WTC11 (cell line): ENCODE data around the gene ALDH8A1. TPM values are rescaled to one million over a fixed set of nuclear protein-coding genes. Genes with fewer than 3 reads are reported as not detected.

Experiments used
- ATAC-seq: fragments of 200-7000 bp; cut with Tn5 transposase; 2 replicates; pipeline ENCODE4 v1.10.0; 2021; ENCODE audit warnings: mild to moderate bottlenecking, moderate library complexity
- CTCF ChIA-PET: fragments of 300-600 bp; sonication (Branson Sonifier 250); formaldehyde crosslinking; loops from one replicate; lab custom pipeline; 2021; ENCODE audit warnings: antibody characterized with exemption; lab: Charles Lee
- POLR2A ChIA-PET: fragments of 350-600 bp; sonication (Branson Sonifier 250); formaldehyde crosslinking; loops from one replicate; lab custom pipeline; 2021; ENCODE audit warnings: antibody characterized with exemption; lab: Charles Lee
- DNase-seq: peaks from one replicate; pipeline ENCODE4 v3.0.0; 2021; ENCODE audit warnings: low spot score
- H3K27ac Mint-ChIP-seq: 2 replicates; pipeline ENCODE4 v1.8.0; 2021; ENCODE audit warnings: mixed read lengths
- H3K27me3 Mint-ChIP-seq: 2 replicates; pipeline ENCODE4 v1.8.0; 2021; ENCODE audit warnings: low read depth, mild to moderate bottlenecking, moderate library complexity, mixed read lengths
- H3K36me3 Mint-ChIP-seq: 2 replicates; pipeline ENCODE4 v1.8.0; 2021; ENCODE audit warnings: mixed read lengths
- H3K4me1 Mint-ChIP-seq: 2 replicates; pipeline ENCODE4 v1.8.0; 2022; ENCODE audit warnings: mixed read lengths
- H3K4me3 Mint-ChIP-seq: 2 replicates; pipeline ENCODE4 v1.8.0; 2021; ENCODE audit warnings: mild to moderate bottlenecking, moderate library complexity, mixed read lengths
- H3K9me3 Mint-ChIP-seq: 2 replicates; pipeline ENCODE4 v1.8.0; 2021; ENCODE audit warnings: mixed read lengths
- CREM ChIP-seq: sonication (generic); formaldehyde crosslinking; IDR thresholded peaks from 2 replicates; pipeline ENCODE4 v1.8.1; 2022; ENCODE audit warnings: mild to moderate bottlenecking, missing genetic modification reagents, moderate library complexity
- CTCF ChIP-seq: fragments of 200-600 bp; IDR thresholded peaks from 2 replicates; pipeline ENCODE4 v1.8.0; 2022; ENCODE audit warnings: antibody characterized with exemption
- GABPB1 ChIP-seq: sonication (generic); formaldehyde crosslinking; IDR thresholded peaks from 2 replicates; pipeline ENCODE4 v1.8.1; 2023; ENCODE audit warnings: mild to moderate bottlenecking, missing genetic modification reagents
- GTF2I ChIP-seq: fragments of 250-450 bp; sonication (Bioruptor Pico); conservative IDR thresholded peaks from 2 replicates; pipeline ENCODE4 v1.4.0; 2021; ENCODE audit warnings: mild to moderate bottlenecking
- SP1 ChIP-seq: sonication (generic); formaldehyde crosslinking; conservative IDR thresholded peaks from 2 replicates; pipeline ENCODE4 v1.8.1; 2022; ENCODE audit warnings: missing genetic modification reagents
- TEAD4 ChIP-seq: sonication (generic); formaldehyde crosslinking; IDR thresholded peaks from 2 replicates; pipeline ENCODE4 v1.8.0; 2022; ENCODE audit warnings: mild to moderate bottlenecking, missing genetic modification reagents
- ZBTB21 ChIP-seq: sonication (generic); formaldehyde crosslinking; IDR thresholded peaks from 2 replicates; pipeline ENCODE4 v1.8.1; 2023; ENCODE audit warnings: mild to moderate bottlenecking, missing genetic modification reagents, borderline replicate concordance
- ZNF423 ChIP-seq: fragments of 250-450 bp; sonication (Bioruptor Pico); IDR thresholded peaks from 2 replicates; pipeline ENCODE4 v2.1.2; 2022; ENCODE audit warnings: mild to moderate bottlenecking, moderate library complexity
- total RNA-seq: library from RNA; stranded (reverse); gene quantifications from 3 replicates; pipeline ENCODE4 v1.2.3, GENCODE V29; 2021
- TF ChIP-seq, protein P1 (sequence below): fragments of 250-450 bp; sonication (Bioruptor Pico); IDR thresholded peaks from 2 replicates; pipeline ENCODE4 v1.9.0; 2021; ENCODE audit warnings: mild to moderate bottlenecking
- TF ChIP-seq, protein P2 (sequence below): sonication (generic); formaldehyde crosslinking; IDR thresholded peaks from 2 replicates; pipeline ENCODE4 v1.8.1; 2022; ENCODE audit warnings: low read depth, mild to moderate bottlenecking, moderate library complexity, missing genetic modification reagents, borderline replicate concordance
- TF ChIP-seq, protein P3 (sequence below): sonication (generic); formaldehyde crosslinking; IDR thresholded peaks from 2 replicates; pipeline ENCODE4 v1.8.0; 2023; ENCODE audit warnings: missing genetic modification reagents
- TF ChIP-seq, protein P4 (sequence below): sonication (generic); formaldehyde crosslinking; IDR thresholded peaks from 2 replicates; pipeline ENCODE4 v1.8.1; 2022; ENCODE audit warnings: mild to moderate bottlenecking, moderate library complexity, missing genetic modification reagents
- TF ChIP-seq, protein P5 (sequence below): sonication (generic); formaldehyde crosslinking; IDR thresholded peaks from 2 replicates; pipeline ENCODE4 v1.8.0; 2023; ENCODE audit warnings: missing genetic modification reagents, mild to moderate bottlenecking, borderline replicate concordance

ALDH8A1 gene
- total RNA-seq, 1 experiment from 2014 or later: 0.17 TPM

DNA sequence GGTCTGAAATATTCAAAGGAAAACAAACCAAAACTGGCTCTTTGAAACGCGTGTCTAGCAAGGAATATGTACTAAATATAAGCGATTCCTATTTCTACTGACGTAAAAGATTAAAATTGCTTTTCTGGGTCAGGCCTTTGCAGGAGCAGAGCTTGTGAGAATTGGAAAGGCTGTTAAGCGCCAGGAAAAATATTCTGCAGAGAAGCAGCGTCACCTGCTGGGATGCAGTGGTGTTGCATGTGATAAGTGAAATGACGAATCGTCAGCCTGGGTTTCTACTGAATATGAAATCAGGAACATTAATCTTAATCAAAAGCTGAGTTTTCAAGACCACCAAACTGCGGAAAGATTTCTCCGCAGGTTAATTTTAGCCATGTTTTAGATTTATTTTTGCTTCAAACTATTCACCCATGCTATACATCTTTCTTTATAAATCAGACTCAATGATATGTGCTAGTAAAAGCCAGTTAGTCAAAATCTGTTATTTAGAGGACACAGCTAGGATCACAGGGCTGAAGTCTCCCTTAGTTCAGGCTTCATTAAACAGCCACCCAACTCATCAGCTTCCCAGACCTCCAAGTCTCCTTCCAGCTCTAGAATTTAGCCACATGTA, 67.4 kb downstream of the ALDH8A1 start:
- DNase-seq (peak; percentile 73), ATAC-seq (peak; percentile 77)
- Mint-ChIP-seq H3K36me3 (no peaks in the 10 kb centered on the region), H3K4me3 (no peak overlapping the region), H3K27ac (no peak overlapping the region), H3K9me3 (no peaks in the 10 kb centered on the region), H3K27me3 (no peaks in the 10 kb centered on the region; the same call in 1 of the 2 replicates), H3K4me1 (no peaks in the 10 kb centered on the region)
- TF ChIP-seq TEAD4 (CRISPR knock-in tag) (no peak), GTF2I (CRISPR knock-in tag) (no peak), SP1 (CRISPR knock-in tag) (0 out of 2 replicates have a peak, but pooled peaks have one; percentile 23), CTCF (peak; percentile 86)
- TF ChIP-seq, protein P1, sequence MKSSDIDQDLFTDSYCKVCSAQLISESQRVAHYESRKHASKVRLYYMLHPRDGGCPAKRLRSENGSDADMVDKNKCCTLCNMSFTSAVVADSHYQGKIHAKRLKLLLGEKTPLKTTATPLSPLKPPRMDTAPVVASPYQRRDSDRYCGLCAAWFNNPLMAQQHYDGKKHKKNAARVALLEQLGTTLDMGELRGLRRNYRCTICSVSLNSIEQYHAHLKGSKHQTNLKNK (CRISPR knock-in tag): no peak
- TF ChIP-seq, protein P2, sequence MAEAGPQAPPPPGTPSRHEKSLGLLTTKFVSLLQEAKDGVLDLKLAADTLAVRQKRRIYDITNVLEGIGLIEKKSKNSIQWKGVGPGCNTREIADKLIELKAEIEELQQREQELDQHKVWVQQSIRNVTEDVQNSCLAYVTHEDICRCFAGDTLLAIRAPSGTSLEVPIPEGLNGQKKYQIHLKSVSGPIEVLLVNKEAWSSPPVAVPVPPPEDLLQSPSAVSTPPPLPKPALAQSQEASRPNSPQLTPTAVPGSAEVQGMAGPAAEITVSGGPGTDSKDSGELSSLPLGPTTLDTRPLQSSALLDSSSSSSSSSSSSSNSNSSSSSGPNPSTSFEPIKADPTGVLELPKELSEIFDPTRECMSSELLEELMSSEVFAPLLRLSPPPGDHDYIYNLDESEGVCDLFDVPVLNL (CRISPR knock-in tag): no peak
- TF ChIP-seq, protein P3, sequence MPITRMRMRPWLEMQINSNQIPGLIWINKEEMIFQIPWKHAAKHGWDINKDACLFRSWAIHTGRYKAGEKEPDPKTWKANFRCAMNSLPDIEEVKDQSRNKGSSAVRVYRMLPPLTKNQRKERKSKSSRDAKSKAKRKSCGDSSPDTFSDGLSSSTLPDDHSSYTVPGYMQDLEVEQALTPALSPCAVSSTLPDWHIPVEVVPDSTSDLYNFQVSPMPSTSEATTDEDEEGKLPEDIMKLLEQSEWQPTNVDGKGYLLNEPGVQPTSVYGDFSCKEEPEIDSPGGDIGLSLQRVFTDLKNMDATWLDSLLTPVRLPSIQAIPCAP (CRISPR knock-in tag): no peak
- POLR2A ChIA-PET: no interaction called here
- CTCF ChIA-PET: interaction anchor here (0.5 to 2.0 kb wide), 31 partner anchors 9 to 771 kb away, joined by 3 to 19 read pairs (median 3); no protein-coding TSS in a partner anchor

DNA sequence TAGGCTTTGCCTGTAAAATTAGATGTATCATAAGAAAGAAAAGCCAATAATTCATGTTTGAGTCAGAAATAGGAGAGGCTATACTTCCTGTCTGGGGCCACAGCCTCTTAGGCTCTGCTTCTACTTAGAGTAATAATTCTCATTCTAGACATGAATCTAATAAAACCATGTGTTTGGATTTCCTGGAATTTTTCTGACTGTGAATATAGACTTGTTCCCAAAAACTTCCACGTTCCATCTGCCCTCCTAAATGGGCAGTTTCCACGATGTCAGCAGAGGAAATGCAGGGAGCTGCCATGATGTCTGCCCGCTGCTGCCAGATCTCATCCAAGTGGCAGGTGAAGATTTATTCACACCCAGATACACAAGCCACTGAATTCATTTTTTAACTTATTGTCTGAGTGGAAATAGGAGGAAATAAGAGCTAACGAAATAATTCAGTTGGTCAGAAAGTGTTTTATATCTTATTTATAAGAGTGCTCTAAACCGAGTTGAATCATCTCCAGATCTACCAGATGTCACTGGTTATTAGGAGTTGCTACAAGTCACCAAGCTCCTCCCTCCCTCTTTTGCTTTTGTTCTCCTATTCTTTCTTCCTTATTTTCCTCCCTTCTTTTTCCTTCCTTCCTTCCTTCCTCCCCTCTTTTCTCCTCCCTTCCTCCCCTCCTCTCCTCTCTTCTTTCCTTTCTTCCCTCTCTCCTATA, 69.3 kb downstream of the ALDH8A1 start:
- no peak overlapping the region for H3K27ac Mint-ChIP-seq
- ATAC-seq: no peak
- TF ChIP-seq ZNF423: no peak
- TF ChIP-seq, protein P3 (CRISPR knock-in tag): no peak
- TF ChIP-seq, protein P4, sequence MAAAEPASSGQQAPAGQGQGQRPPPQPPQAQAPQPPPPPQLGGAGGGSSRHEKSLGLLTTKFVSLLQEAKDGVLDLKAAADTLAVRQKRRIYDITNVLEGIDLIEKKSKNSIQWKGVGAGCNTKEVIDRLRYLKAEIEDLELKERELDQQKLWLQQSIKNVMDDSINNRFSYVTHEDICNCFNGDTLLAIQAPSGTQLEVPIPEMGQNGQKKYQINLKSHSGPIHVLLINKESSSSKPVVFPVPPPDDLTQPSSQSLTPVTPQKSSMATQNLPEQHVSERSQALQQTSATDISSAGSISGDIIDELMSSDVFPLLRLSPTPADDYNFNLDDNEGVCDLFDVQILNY (CRISPR knock-in tag): no peak
- TF ChIP-seq, protein P5, sequence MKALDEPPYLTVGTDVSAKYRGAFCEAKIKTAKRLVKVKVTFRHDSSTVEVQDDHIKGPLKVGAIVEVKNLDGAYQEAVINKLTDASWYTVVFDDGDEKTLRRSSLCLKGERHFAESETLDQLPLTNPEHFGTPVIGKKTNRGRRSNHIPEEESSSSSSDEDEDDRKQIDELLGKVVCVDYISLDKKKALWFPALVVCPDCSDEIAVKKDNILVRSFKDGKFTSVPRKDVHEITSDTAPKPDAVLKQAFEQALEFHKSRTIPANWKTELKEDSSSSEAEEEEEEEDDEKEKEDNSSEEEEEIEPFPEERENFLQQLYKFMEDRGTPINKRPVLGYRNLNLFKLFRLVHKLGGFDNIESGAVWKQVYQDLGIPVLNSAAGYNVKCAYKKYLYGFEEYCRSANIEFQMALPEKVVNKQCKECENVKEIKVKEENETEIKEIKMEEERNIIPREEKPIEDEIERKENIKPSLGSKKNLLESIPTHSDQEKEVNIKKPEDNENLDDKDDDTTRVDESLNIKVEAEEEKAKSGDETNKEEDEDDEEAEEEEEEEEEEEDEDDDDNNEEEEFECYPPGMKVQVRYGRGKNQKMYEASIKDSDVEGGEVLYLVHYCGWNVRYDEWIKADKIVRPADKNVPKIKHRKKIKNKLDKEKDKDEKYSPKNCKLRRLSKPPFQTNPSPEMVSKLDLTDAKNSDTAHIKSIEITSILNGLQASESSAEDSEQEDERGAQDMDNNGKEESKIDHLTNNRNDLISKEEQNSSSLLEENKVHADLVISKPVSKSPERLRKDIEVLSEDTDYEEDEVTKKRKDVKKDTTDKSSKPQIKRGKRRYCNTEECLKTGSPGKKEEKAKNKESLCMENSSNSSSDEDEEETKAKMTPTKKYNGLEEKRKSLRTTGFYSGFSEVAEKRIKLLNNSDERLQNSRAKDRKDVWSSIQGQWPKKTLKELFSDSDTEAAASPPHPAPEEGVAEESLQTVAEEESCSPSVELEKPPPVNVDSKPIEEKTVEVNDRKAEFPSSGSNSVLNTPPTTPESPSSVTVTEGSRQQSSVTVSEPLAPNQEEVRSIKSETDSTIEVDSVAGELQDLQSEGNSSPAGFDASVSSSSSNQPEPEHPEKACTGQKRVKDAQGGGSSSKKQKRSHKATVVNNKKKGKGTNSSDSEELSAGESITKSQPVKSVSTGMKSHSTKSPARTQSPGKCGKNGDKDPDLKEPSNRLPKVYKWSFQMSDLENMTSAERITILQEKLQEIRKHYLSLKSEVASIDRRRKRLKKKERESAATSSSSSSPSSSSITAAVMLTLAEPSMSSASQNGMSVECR (CRISPR knock-in tag): no peak
- TF ChIP-seq ZBTB21 (CRISPR knock-in tag): no peak
- TF ChIP-seq TEAD4 (CRISPR knock-in tag): no peak
- TF ChIP-seq GABPB1 (CRISPR knock-in tag): no peak
- TF ChIP-seq CREM (CRISPR knock-in tag): no peak
- no peak overlapping the region for H3K4me3 Mint-ChIP-seq
- POLR2A ChIA-PET: no interaction called here
- peaks cover 8% of the 10 kb centered on the region for H3K9me3 Mint-ChIP-seq
- CTCF ChIA-PET: no interaction called here
- H3K27me3 Mint-ChIP-seq: no peaks in the 10 kb centered on the region; the same call in 1 of the 2 replicates
- no peaks in the 10 kb centered on the region for H3K4me1 Mint-ChIP-seq
- H3K36me3 Mint-ChIP-seq: peaks cover 2% of the 10 kb centered on the region; the same call in 1 of the 2 replicates
- no peak for DNase-seq
